Measurements from ENCODE around the gene ENPEP. TPM values are rescaled to one million over a fixed set of nuclear protein-coding genes. Genes with fewer than 3 reads are reported as not detected.
"Not testable (repeated sequence)": the region's sequence is repeated elsewhere in the genome, so short reads cannot be mapped to it uniquely, and the experiment has no call there.

ENPEP gene, protein sequence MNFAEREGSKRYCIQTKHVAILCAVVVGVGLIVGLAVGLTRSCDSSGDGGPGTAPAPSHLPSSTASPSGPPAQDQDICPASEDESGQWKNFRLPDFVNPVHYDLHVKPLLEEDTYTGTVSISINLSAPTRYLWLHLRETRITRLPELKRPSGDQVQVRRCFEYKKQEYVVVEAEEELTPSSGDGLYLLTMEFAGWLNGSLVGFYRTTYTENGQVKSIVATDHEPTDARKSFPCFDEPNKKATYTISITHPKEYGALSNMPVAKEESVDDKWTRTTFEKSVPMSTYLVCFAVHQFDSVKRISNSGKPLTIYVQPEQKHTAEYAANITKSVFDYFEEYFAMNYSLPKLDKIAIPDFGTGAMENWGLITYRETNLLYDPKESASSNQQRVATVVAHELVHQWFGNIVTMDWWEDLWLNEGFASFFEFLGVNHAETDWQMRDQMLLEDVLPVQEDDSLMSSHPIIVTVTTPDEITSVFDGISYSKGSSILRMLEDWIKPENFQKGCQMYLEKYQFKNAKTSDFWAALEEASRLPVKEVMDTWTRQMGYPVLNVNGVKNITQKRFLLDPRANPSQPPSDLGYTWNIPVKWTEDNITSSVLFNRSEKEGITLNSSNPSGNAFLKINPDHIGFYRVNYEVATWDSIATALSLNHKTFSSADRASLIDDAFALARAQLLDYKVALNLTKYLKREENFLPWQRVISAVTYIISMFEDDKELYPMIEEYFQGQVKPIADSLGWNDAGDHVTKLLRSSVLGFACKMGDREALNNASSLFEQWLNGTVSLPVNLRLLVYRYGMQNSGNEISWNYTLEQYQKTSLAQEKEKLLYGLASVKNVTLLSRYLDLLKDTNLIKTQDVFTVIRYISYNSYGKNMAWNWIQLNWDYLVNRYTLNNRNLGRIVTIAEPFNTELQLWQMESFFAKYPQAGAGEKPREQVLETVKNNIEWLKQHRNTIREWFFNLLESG
- 100 to 1,000 TPM; 178 to 240 (median 182) TPM for polyA plus RNA-seq (ENCODE audit: insufficient read length in 4 of 4)

- peak; percentile 45 to 53 (median 48) for DNase-seq (ENCODE audit: low read depth in 4 of 4, low spot score in 3 of 4)
These were observed at the start of gene ENPEP for GRCh38 chr4:110475881-110476818. TSS of gene ENPEP (plus strand) at chr4:110476155. CDS start at chr4:110476415, 260 bp downstream.

- DNase-seq (ENCODE audit: low read depth in 4 of 4, low spot score in 3 of 4), result not testable (repeated sequence)
These were observed 44.1 kb upstream of the ENPEP start for GRCh38 chr4:110431805-110432204.

- DNase-seq (ENCODE audit: low read depth in 4 of 4, low spot score in 3 of 4), result not testable (repeated sequence)
These were observed 38.7 kb upstream of the ENPEP start for GRCh38 chr4:110437292-110437691.

GRCh38 chr4:110439209-110439608, 36.7 kb upstream of the ENPEP start:
- DNase-seq (ENCODE audit: low read depth in 4 of 4, low spot score in 3 of 4), result not testable (repeated sequence)

DNA sequence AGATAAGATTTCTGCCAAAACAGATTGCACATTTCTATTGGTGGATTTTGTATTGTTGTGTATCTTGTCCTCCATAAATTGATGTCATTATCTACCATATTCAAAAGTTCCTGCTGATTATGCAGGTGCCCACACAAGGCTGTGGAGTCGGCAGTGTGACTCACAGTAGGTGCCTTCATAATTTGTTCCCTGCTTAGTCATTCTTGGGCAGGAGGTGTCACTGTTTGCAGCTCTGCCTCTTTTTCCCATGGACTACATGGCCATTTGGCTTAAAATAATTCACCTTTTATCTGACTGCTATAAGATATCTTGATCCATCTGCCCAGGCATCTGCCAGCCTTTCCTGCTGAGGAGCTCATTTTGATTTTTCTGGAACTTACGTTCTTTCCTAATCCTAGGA, 33.6 kb upstream of the ENPEP start:
- DNase-seq (ENCODE audit: low read depth in 4 of 4, low spot score in 3 of 4), result no peak

- DNase-seq (ENCODE audit: low read depth in 4 of 4, low spot score in 3 of 4), result no peak
These were observed 33.2 kb upstream of the ENPEP start for GRCh38 chr4:110442788-110443187.

GRCh38 chr4:110449947-110450346, 26.0 kb upstream of the ENPEP start:
- no peak for DNase-seq (ENCODE audit: low read depth in 4 of 4, low spot score in 3 of 4)

DNA sequence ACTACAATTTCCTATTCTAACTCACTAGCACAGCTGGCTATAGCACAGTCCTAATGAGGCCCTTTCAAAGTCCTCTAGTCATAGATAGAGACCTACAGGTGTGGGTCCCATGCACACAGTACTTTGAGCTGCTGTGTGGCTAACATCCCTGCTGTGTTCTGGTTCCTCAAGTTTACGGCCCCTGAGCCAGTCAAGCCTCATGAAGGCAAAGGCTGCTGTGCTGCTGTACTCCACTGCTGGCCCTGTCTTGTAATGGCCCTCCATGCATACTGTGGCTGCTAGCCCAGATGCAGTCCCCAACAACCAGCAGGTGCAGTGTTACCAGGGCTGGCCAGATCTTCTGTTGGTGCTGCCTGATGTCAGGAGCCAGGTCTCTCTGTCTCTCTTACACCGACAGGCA, 23.4 kb upstream of the ENPEP start:
- DNase-seq (ENCODE audit: low read depth in 4 of 4, low spot score in 3 of 4), result no peak

- DNase-seq (ENCODE audit: low read depth in 4 of 4, low spot score in 3 of 4), result no peak
These were observed 21.5 kb upstream of the ENPEP start for GRCh38 chr4:110454441-110454840.

DNA sequence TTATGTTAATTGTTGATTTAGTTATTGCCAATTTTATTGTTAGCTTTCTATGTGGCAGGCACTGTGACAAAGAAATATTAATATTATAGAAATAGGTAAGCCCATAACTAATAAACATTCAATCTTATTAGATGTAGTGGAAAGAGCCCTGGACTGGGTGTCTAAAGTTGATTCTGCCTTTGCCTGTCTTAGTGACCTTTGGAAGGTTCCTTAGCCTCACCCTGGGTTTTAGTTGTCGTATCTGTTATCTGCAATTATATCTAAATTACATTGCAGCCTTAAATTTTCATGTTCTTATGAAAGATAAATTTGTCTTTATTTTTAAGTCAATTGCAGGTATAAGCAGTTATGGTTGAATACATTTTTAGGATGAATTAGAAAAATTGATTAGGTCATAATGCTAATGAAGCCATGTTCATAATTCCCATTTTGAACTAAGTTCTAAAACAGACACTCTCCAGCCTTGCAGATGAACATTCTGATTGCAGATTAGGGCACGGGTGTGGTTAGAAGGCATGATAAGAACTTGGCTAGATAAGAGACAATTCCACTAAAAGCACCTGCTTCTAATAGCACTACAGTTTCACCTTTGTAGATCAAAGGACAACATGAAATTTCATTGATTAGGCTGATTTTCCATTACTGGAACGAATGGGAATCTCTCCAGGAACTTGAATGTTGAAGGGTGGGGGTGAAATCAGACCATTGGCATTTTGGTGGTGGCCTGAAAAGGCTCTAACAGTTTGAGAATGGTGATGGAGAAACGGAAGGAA, 17.3 kb upstream of the ENPEP start:
- DNase-seq (ENCODE audit: low read depth in 4 of 4, low spot score in 3 of 4), result no peak

DNA sequence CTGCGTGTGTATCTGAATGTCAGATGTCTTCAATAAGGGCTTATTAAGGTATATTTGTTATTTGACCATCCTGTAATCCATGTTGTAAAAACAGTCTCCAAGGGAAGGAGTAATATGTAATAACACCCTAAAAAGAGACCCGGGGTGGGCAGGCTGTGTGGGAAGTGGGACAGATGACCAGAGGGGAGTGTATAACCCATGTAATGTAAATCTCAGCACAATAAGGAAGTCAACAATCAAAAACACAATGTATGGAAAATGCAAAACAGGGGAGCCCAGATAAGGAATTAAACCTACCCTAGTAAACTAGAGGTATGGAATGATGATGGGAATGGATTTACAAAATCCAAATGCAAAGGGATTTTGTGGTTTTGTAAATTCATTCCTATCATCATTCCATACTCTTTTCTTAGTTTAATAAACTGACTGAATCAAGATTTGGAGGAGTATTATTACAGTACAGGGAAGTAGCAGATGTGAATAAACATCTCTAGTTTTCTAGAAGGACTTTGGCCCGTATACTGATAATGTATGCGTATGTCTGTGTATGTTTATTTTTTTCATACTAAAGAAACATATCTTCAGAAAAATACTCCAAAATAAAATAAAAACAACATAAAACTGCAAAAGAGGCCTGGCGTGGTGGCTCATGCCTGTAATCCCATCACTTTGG, 15.7 kb upstream of the ENPEP start:
- DNase-seq (ENCODE audit: low read depth in 4 of 4, low spot score in 3 of 4), result no peak

- DNase-seq (ENCODE audit: low read depth in 4 of 4, low spot score in 3 of 4), result no peak
These were observed 8.6 kb upstream of the ENPEP start for GRCh38 chr4:110467400-110467799.

GRCh38 chr4:110472583-110473329, 3.2 kb upstream of the ENPEP start:
- DNase-seq (ENCODE audit: low read depth in 4 of 4, low spot score in 3 of 4), result no peak

- no peak for DNase-seq (ENCODE audit: low read depth in 4 of 4, low spot score in 3 of 4)
These were observed 1.5 kb upstream of the ENPEP start for GRCh38 chr4:110474481-110474880.

DNA sequence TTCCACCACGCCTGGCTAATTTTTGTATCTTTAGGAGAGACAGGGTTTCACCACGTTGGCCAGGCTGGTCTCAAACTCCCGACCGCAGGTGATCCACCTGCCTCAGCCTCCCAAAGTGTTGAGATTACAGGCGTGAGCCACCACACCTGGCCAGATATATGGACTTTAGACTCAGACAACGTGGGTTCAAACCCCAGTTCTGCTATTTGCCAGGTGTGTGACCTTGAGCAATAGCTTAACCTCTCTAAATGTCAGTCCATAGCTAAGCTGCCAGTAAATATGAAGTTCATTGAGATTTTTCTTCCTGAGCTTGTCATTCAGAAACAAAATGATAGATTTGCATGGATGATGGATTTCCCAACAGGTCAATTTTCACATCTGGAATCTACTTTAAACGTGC, 875 bp upstream of the ENPEP start:
- DNase-seq (ENCODE audit: low read depth in 4 of 4, low spot score in 3 of 4), result not testable (repeated sequence)

DNA sequence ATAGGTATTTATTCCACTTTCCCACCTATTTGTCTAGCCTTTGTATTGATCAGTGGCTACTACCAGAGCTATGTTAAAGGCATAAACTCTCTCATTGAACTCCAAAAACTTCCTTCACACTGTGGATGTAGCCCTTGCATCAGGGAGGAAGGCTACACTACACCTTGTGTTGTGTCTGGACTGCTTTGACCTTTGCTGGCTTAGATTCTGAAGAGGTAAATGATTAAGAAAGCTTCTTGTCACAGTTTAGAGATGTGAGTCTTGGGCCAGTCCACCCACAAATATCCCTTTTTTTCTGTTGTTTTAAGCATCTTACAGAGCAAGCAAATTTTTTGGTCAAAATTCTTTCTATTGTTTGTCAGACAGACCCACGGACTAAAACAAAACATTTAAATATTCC, 1.9 kb downstream of the ENPEP start:
- DNase-seq (ENCODE audit: low read depth in 4 of 4, low spot score in 3 of 4), result no peak

- no peak for DNase-seq (ENCODE audit: low read depth in 4 of 4, low spot score in 3 of 4)
These were observed 4.1 kb downstream of the ENPEP start for GRCh38 chr4:110480031-110480549.

- DNase-seq (ENCODE audit: low read depth in 4 of 4, low spot score in 3 of 4), result no peak
These were observed 4.9 kb downstream of the ENPEP start for GRCh38 chr4:110480746-110481271.
